K562 (cell line): ENCODE measurements around the gene NR6A1. TPM values are rescaled to one million over a fixed set of nuclear protein-coding genes. Genes with fewer than 3 reads are reported as not detected.

ENCODE experiments used
- ATAC-seq: fragments of 200-7000 bp; cut with Tn5 transposase; 3 replicates; pipeline ENCODE4 v1.9.1; 2020; ENCODE audit warnings: moderate library complexity
- BruUV-seq: library from RNA; stranded (reverse); fragments of 400-500 nt; replicated peaks from 2 replicates; lab custom pipeline; 2021; lab: Mats Ljungman, UMichigan
- CTCF ChIA-PET: fragments of 300-600 bp; formaldehyde crosslinking; extraction: SDS; loops from one replicate; lab custom pipeline; 2021; ENCODE audit warnings: low intra/inter-chr PET ratio; lab: Yijun Ruan, JAX
- POLR2A ChIA-PET: fragments of 300-600, 350-650 bp; sonication (Branson Sonifier 250); formaldehyde crosslinking; extraction: SDS; loops from one replicate; lab custom pipeline; 2021; ENCODE audit warnings: antibody characterized with exemption, inconsistent platforms; lab: Yijun Ruan, JAX
- DNase-seq, 4 experiments: peaks; one replicate each; pipeline versions ENCODE4 v3.0.0 to v3.0.0-alpha.2; 2011 to 2018; ENCODE audit warnings: low spot score in 3 of 4, mixed read lengths in 3 of 4; ENCODE audit errors: extremely low read depth in 1 of 4
- FAIRE-seq: peaks from 2 replicates; lab custom pipeline; 2011; peaks lifted over from hg19 to GRCh38; lab: Jason Lieb, UNC
- H2AFZ ChIP-seq: 2 replicates; pipeline ENCODE4 v1.6.0; 2011; ENCODE audit warnings: low read depth, low read length, control low read depth, inconsistent platforms
- H3K27ac ChIP-seq: fragments of 200-600 bp; 3 replicates; pipeline ENCODE4 v1.8.0; 2011; ENCODE audit warnings: low read depth, mild to moderate bottlenecking, control low read depth, inconsistent platforms, low read length, moderate library complexity, mixed read lengths; ENCODE audit errors: extremely low read depth
- H3K27me3 ChIP-seq, 2 experiments: fragments of 300-600 bp in 1 of 2; 2 replicates in 1 of 2; 3 replicates in 1 of 2; pipeline versions ENCODE4 v1.6.0 to v1.8.0; 2011; ENCODE audit warnings: inconsistent platforms in 2 of 2, low read length in 2 of 2, mild to moderate bottlenecking in 1 of 2, mixed read lengths in 1 of 2, moderate library complexity in 1 of 2; ENCODE audit not compliant: control insufficient read depth in 2 of 2, insufficient read depth in 2 of 2
- H3K36me3 ChIP-seq: fragments of 300-600 bp; 3 replicates; pipeline ENCODE4 v1.8.0; 2011; ENCODE audit warnings: mild to moderate bottlenecking, low read length, inconsistent platforms; ENCODE audit not compliant: control insufficient read depth, insufficient read depth
- H3K4me1 ChIP-seq, 2 experiments: fragments of 200-600 bp in 1 of 2; replicated peaks in 1 of 2; 2 replicates in 1 of 2; 3 replicates in 1 of 2; pipeline versions ENCODE4 v1.5.1 to v1.8.0; 2011; ENCODE audit warnings: inconsistent platforms in 2 of 2, low read length in 2 of 2, mild to moderate bottlenecking in 1 of 2, mixed read lengths in 1 of 2, moderate library complexity in 1 of 2; ENCODE audit not compliant: control insufficient read depth in 2 of 2, insufficient read depth in 2 of 2
- H3K4me2 ChIP-seq: 2 replicates; pipeline ENCODE4 v1.6.1; 2011; ENCODE audit warnings: low read length, control low read depth, inconsistent platforms, mixed read lengths; ENCODE audit not compliant: insufficient read depth
- H3K4me3 ChIP-seq: fragments of 200-600 bp; sonication (generic), shearing (Covaris generic); 2 replicates; pipeline ENCODE4 v1.5.1; 2016; ENCODE audit warnings: control low read depth, inconsistent platforms
- H3K79me2 ChIP-seq: fragments of 200-600 bp; 3 replicates; pipeline ENCODE4 v1.8.0; 2011; ENCODE audit warnings: low read length, inconsistent platforms; ENCODE audit not compliant: control insufficient read depth, insufficient read depth
- H3K9ac ChIP-seq, 2 experiments: 2 replicates each; pipeline versions ENCODE4 v1.6.0 to v1.6.1; 2011; ENCODE audit warnings: low read depth in 2 of 2, low read length in 2 of 2, control low read depth in 1 of 2, inconsistent platforms in 1 of 2, mild to moderate bottlenecking in 1 of 2, mixed read lengths in 1 of 2; ENCODE audit not compliant: insufficient read depth in 1 of 2
- H3K9me1 ChIP-seq: one replicate; pipeline ENCODE4 v1.6.0; 2011; ENCODE audit warnings: inconsistent platforms, mild to moderate bottlenecking, low read length, moderate library complexity; ENCODE audit not compliant: control insufficient read depth, insufficient read depth
- H3K9me3 ChIP-seq: replicated peaks from 2 replicates; pipeline ENCODE4 v1.5.1; 2011; ENCODE audit warnings: low read depth, low read length, inconsistent platforms; ENCODE audit not compliant: control insufficient read depth, insufficient read depth
- H4K20me1 ChIP-seq: replicated peaks from 2 replicates; pipeline ENCODE4 v1.6.1; 2011; ENCODE audit warnings: low read length, inconsistent platforms, mixed read lengths; ENCODE audit not compliant: control insufficient read depth, insufficient read depth
- CEBPG ChIP-seq, 3 experiments: fragments of 200-800 bp in 1 of 3; sonication (Bioruptor generic) in 1 of 3; sonication (generic) in 1 of 3; formaldehyde crosslinking in 1 of 3; IDR thresholded peaks in 2 of 3; conservative IDR thresholded peaks in 1 of 3; 2 replicates each; pipeline versions ENCODE4 v1.6.1 to v1.8.0; 2016 to 2022; ENCODE audit warnings: missing compliant biosample characterization in 2 of 3, missing genetic modification characterization in 2 of 3, mild to moderate bottlenecking in 1 of 3, missing genetic modification reagents in 1 of 3
- MEIS2 ChIP-seq: fragments of 450-650 bp; IDR thresholded peaks from 2 replicates; pipeline ENCODE4 v1.6.1; 2014; ENCODE audit warnings: mild to moderate bottlenecking; ENCODE audit not compliant: partially characterized antibody
- PBX2 ChIP-seq, 2 experiments: IDR thresholded peaks in 1 of 2; conservative IDR thresholded peaks in 1 of 2; 2 replicates each; pipeline ENCODE4 v1.6.1; 2016; ENCODE audit warnings: low read depth in 2 of 2, mild to moderate bottlenecking in 1 of 2, missing compliant biosample characterization in 1 of 2, missing genetic modification characterization in 1 of 2, moderate library complexity in 1 of 2
- PKNOX1 ChIP-seq: fragments of 450-650 bp; IDR thresholded peaks from 2 replicates; pipeline ENCODE4 v1.6.1; 2016
- RBM14 ChIP-seq: fragments of 200-400 bp; formaldehyde crosslinking; IDR thresholded peaks from 2 replicates; pipeline ENCODE4 v1.6.1; 2018; ENCODE audit warnings: low read depth, mild to moderate bottlenecking, low read length, moderate library complexity, borderline replicate concordance; ENCODE audit not compliant: insufficient read depth
- TBL1XR1 ChIP-seq, 2 experiments: IDR thresholded peaks; 2 replicates each; pipeline ENCODE4 v1.6.1; 2012; ENCODE audit warnings: improper control_type of control experiment in 2 of 2, low read length in 2 of 2, mild to moderate bottlenecking in 1 of 2
- TRIM25 ChIP-seq: fragments of 450-650 bp; IDR thresholded peaks from 2 replicates; pipeline ENCODE4 v1.7.0; 2016; ENCODE audit warnings: borderline replicate concordance
- ZNF347 ChIP-seq: fragments of 450-650 bp; formaldehyde crosslinking; IDR thresholded peaks from 2 replicates; pipeline ENCODE4 v1.4.0; 2020; ENCODE audit warnings: low read depth, mild to moderate bottlenecking, moderate library complexity
- WGBS: fragments of 100-300 bp; shearing (Covaris generic); methylation state at CpG from one replicate; pipeline ENCODE4 v1.1.6; 2016; ENCODE audit warnings: low coverage, mixed read lengths; ENCODE audit not compliant: insufficient coverage; ENCODE audit errors: missing lambda C conversion rate; 5-methylcytosine and 5-hydroxymethylcytosine counted together
- in situ Hi-C: fragments of 300-500 bp; cut with MboI; formaldehyde crosslinking; loops from 4 replicates; pipeline ENCODE4 v1.15.0; 2018; ENCODE audit warnings: inconsistent platforms, mixed read lengths
- intact Hi-C: fragments of 100-400 bp; cut with micrococcal nuclease; formaldehyde crosslinking; loops from 2 replicates; pipeline ENCODE4 v1.14.2; 2022
- polyA plus RNA-seq, 8 experiments: library from polyadenylated mRNA; depleted of rRNA in 4 of 8; stranded (reverse) in 5 of 8; unstranded in 3 of 8; fragments of >200 nt; fragmentation: Nextera tagmentation in 2 of 8; fragmentation: Illumina TruSeq in 1 of 8; extraction: Ambion mirVana in 2 of 8; extraction: Trizol in 1 of 8; gene quantifications; 2 replicates each; pipeline versions ENCODE4 v1.2.1 to v1.2.3, GENCODE V29; 2011 to 2014; ENCODE audit warnings: inconsistent platforms in 1 of 8, missing spikeins in 1 of 8
- total RNA-seq, 7 experiments: library from RNA; depleted of rRNA in 6 of 7; stranded (reverse); fragments of >200 nt in 6 of 7; fragmentation: Illumina TruSeq in 2 of 7; extraction: Trizol in 2 of 7; gene quantifications; 2 replicates each; pipeline versions ENCODE4 v1.2.1 to v1.2.3, GENCODE V29; 2011 to 2021; ENCODE audit warnings: low replicate concordance in 1 of 7
- TF ChIP-seq, protein P1 (sequence below): sonication (generic); formaldehyde crosslinking; IDR thresholded peaks from 2 replicates; pipeline ENCODE4 v1.5.0; 2020; ENCODE audit warnings: missing genetic modification reagents

Gene NR6A1
- total and polyA plus RNA-seq, 9 of the 15 experiments (the other 6 are each of a cell fraction or from before 2014, with no cell fraction given), result 9.7 to 55.4 (median 28.3) TPM

GRCh38 chr9:124496463-124496862, 274.6 kb downstream of the NR6A1 start:
- peaks cover 27% of the 10 kb centered on the region; the same call in 1 of the 2 replicates for H4K20me1 ChIP-seq
- 10% methylated on average over 15 of the region's 15 CpGs for WGBS
- DNase-seq (no peak), ATAC-seq (0 out of 3 replicates have a peak, but pooled peaks have one; percentile 10), FAIRE-seq (no peak)
- ChIA-PET CTCF (interaction anchor here (0.6 kb wide), 1 partner anchor 38 kb away, joined by 3 read pairs; no protein-coding TSS in a partner anchor), POLR2A (no interaction called here)
- H3K4me2 ChIP-seq, result no peak overlapping the region
- H3K9ac ChIP-seq, result peak overlapping the region in 1 of 2 experiments; percentile 49; a peak in 1 of 4 replicates
- H3K4me3 ChIP-seq, result no peak overlapping the region
- BruUV-seq, result no TSS peak
- no peaks in the 10 kb centered on the region for H3K79me2 ChIP-seq
- no peaks in the 10 kb centered on the region for H3K9me1 ChIP-seq
- no peaks in the 10 kb centered on the region for H3K36me3 ChIP-seq
- no peak overlapping the region for H2AFZ ChIP-seq
- no peaks in the 10 kb centered on the region for H3K9me3 ChIP-seq
- no peak overlapping the region for H3K27ac ChIP-seq
- H3K4me1 ChIP-seq, result peaks cover 11 to 52% of the 10 kb centered on the region in 2 experiments; a peak in 3 of 5 replicates
- intact Hi-C loops (no loop called here), in situ Hi-C loops (no loop called here)
- H3K27me3 ChIP-seq, result peaks cover 27 to 91% of the 10 kb centered on the region in 2 experiments; a peak in 4 of 5 replicates
- TF ChIP-seq TRIM25, result no peak
- TF ChIP-seq PKNOX1, result peak; percentile 79
- TF ChIP-seq PBX2 (CRISPR knock-in tag; IDR thresholded peaks at IDR 0.05; ENCODE audit: low read depth), result no peak
- peak; percentile 50 for TF ChIP-seq PBX2 (tag; conservative IDR thresholded peaks at IDR 0.05; ENCODE audit: low read depth)
- TF ChIP-seq, protein P1, sequence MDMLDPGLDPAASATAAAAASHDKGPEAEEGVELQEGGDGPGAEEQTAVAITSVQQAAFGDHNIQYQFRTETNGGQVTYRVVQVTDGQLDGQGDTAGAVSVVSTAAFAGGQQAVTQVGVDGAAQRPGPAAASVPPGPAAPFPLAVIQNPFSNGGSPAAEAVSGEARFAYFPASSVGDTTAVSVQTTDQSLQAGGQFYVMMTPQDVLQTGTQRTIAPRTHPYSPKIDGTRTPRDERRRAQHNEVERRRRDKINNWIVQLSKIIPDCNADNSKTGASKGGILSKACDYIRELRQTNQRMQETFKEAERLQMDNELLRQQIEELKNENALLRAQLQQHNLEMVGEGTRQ (CRISPR knock-in tag), result no peak
- peak; percentile 68 for TF ChIP-seq MEIS2
- TF ChIP-seq CEBPG (CRISPR knock-in tag; IDR thresholded peaks at IDR 0.05), result no peak
- TF ChIP-seq CEBPG (tag; conservative IDR thresholded peaks at IDR 0.05 in 1 of 2, IDR thresholded peaks at IDR 0.05 in 1 of 2), result no peak
- TF ChIP-seq ZNF347 (CRISPR knock-in tag), result no peak
- no peak for TF ChIP-seq TBL1XR1 (IDR thresholded peaks at IDR 0.05; ENCODE audit: low read length in 2 of 2)
- no peak for TF ChIP-seq RBM14
